Parathyroid adenoma (tissue), 2 donors: Measurements from ENCODE around the gene BIRC6.

Experiments used
- H2AFZ ChIP-seq: fragments of 300-600 bp; sonication (generic); one replicate; pipeline ENCODE4 v1.7.0; 2017; ENCODE audit warnings: antibody characterized with exemption, mild to moderate bottlenecking
- H3K27ac ChIP-seq: fragments of 300-600 bp; sonication (generic); one replicate; pipeline ENCODE4 v1.7.0; 2017
- H3K27me3 ChIP-seq: fragments of 300-600 bp; sonication (generic); one replicate; pipeline ENCODE4 v1.7.0; 2017; ENCODE audit warnings: low read length; ENCODE audit not compliant: control insufficient read depth, insufficient read depth
- H3K36me3 ChIP-seq: fragments of 300-600 bp; sonication (generic); one replicate; pipeline ENCODE4 v1.7.0; 2017; ENCODE audit warnings: low read length; ENCODE audit not compliant: control insufficient read depth, insufficient read depth
- H3K4me1 ChIP-seq: fragments of 300-600 bp; sonication (generic); one replicate; pipeline ENCODE4 v1.7.0; 2017; ENCODE audit warnings: control low read depth
- H3K4me2 ChIP-seq: fragments of 300-600 bp; sonication (generic); one replicate; pipeline ENCODE4 v1.7.0; 2017; ENCODE audit warnings: low read length
- H3K4me3 ChIP-seq: fragments of 300-600 bp; sonication (generic); one replicate; pipeline ENCODE4 v1.7.0; 2017; ENCODE audit warnings: low read depth, low read length
- H3K79me2 ChIP-seq: fragments of 300-600 bp; sonication (generic); one replicate; pipeline ENCODE4 v1.7.0; 2017; ENCODE audit warnings: control low read depth
- H3K9ac ChIP-seq: fragments of 300-600 bp; sonication (generic); one replicate; pipeline ENCODE4 v1.7.0; 2017; ENCODE audit warnings: mild to moderate bottlenecking
- H3K9me3 ChIP-seq: fragments of 300-600 bp; sonication (generic); one replicate; pipeline ENCODE4 v1.7.0; 2017; ENCODE audit warnings: low read length; ENCODE audit not compliant: control insufficient read depth
- CTCF ChIP-seq: fragments of 300-600 bp; sonication (generic); IDR thresholded peaks from one replicate; pipeline ENCODE4 v1.7.0; 2017; ENCODE audit warnings: antibody characterized with exemption, mild to moderate bottlenecking
- donor health status: primary hyperparathyroidism.

Gene BIRC6

GRCh38 chr2:32436150-32436549, 79.3 kb downstream of the BIRC6 start:
- Histone ChIP-seq H3K27me3 (no peaks in the 10 kb centered on the region), H3K79me2 (peaks cover 15% of the 10 kb centered on the region), H3K27ac (no peak overlapping the region), H3K4me2 (no peak overlapping the region), H3K36me3 (no peaks in the 10 kb centered on the region), H3K4me3 (no peak overlapping the region), H3K9me3 (no peaks in the 10 kb centered on the region), H2AFZ (no peak overlapping the region), H3K9ac (no peak overlapping the region), H3K4me1 (no peaks in the 10 kb centered on the region)
- no peak for TF ChIP-seq CTCF

GRCh38 chr2:32442020-32442467, 85.2 kb downstream of the BIRC6 start:
- H3K79me2 ChIP-seq, result peaks cover 2% of the 10 kb centered on the region
- H3K27me3 ChIP-seq, result no peaks in the 10 kb centered on the region
- no peak overlapping the region for H3K4me2 ChIP-seq
- H3K4me1 ChIP-seq, result no peaks in the 10 kb centered on the region
- H3K9ac ChIP-seq, result no peak overlapping the region
- H3K27ac ChIP-seq, result no peak overlapping the region
- no peaks in the 10 kb centered on the region for H3K36me3 ChIP-seq
- no peaks in the 10 kb centered on the region for H3K9me3 ChIP-seq
- TF ChIP-seq CTCF, result no peak
- H3K4me3 ChIP-seq, result no peak overlapping the region
- no peak overlapping the region for H2AFZ ChIP-seq

- Histone ChIP-seq H3K4me1 (no peaks in the 10 kb centered on the region), H3K79me2 (no peaks in the 10 kb centered on the region), H2AFZ (no peak overlapping the region), H3K27ac (no peak overlapping the region), H3K4me3 (no peak overlapping the region), H3K9ac (no peak overlapping the region), H3K9me3 (no peaks in the 10 kb centered on the region), H3K27me3 (no peaks in the 10 kb centered on the region), H3K36me3 (no peaks in the 10 kb centered on the region), H3K4me2 (no peak overlapping the region)
- TF ChIP-seq CTCF, result no peak
These were observed 89.5 kb downstream of the BIRC6 start for GRCh38 chr2:32446369-32446768.

GRCh38 chr2:32450851-32451250, 94.0 kb downstream of the BIRC6 start:
- Histone ChIP-seq H3K4me2 (no peak overlapping the region), H3K36me3 (no peaks in the 10 kb centered on the region), H3K4me3 (no peak overlapping the region), H3K4me1 (no peaks in the 10 kb centered on the region), H3K9ac (no peak overlapping the region), H3K9me3 (no peaks in the 10 kb centered on the region), H3K79me2 (no peaks in the 10 kb centered on the region), H2AFZ (no peak overlapping the region), H3K27me3 (no peaks in the 10 kb centered on the region), H3K27ac (no peak overlapping the region)
- TF ChIP-seq CTCF, result no peak

GRCh38 chr2:32452338-32453064, 95.7 kb downstream of the BIRC6 start:
- no peak overlapping the region for H3K9ac ChIP-seq
- no peak overlapping the region for H2AFZ ChIP-seq
- H3K4me2 ChIP-seq, result no peak overlapping the region
- no peak for TF ChIP-seq CTCF
- H3K36me3 ChIP-seq, result no peaks in the 10 kb centered on the region
- H3K27me3 ChIP-seq, result no peaks in the 10 kb centered on the region
- H3K27ac ChIP-seq, result no peak overlapping the region
- H3K4me3 ChIP-seq, result no peak overlapping the region
- H3K9me3 ChIP-seq, result no peaks in the 10 kb centered on the region
- no peaks in the 10 kb centered on the region for H3K4me1 ChIP-seq
- no peaks in the 10 kb centered on the region for H3K79me2 ChIP-seq
